Transverse colon (tissue), 4 donors: ENCODE data around the gene GTF2A1L. TPM values are rescaled to one million over a fixed set of nuclear protein-coding genes. Genes with fewer than 3 reads are reported as not detected.

Experiments
- DNase-seq: peaks from one replicate; pipeline ENCODE4 v3.0.0-alpha.2; 2019
- H3K27ac ChIP-seq, 4 donors: fragments of 200-600 bp; sonication (generic); 2 replicates each; pipeline ENCODE4 v1.5.1; 2016 to 2018; ENCODE audit warnings: inconsistent platforms in 4 of 4
- H3K27me3 ChIP-seq: fragments of 200-600 bp; sonication (generic); 2 replicates; pipeline ENCODE4 v1.5.1; 2017; ENCODE audit warnings: inconsistent platforms
- H3K36me3 ChIP-seq, 4 donors: fragments of 200-600 bp; sonication (generic); 2 replicates each; pipeline ENCODE4 v1.5.1; 2017 to 2019; ENCODE audit warnings: inconsistent platforms in 4 of 4
- H3K4me1 ChIP-seq, 4 donors: fragments of 200-600 bp; sonication (generic); 2 replicates each; pipeline ENCODE4 v1.5.1; 2017 to 2020; ENCODE audit warnings: inconsistent platforms in 4 of 4
- H3K4me3 ChIP-seq, 4 donors: fragments of 200-600 bp; sonication (generic); 1 replicate in 1 of 4; 2 replicates in 3 of 4; pipeline versions ENCODE4 v1.5.1 to v1.6.1; 2017 to 2019; ENCODE audit warnings: inconsistent platforms in 4 of 4
- H3K9me3 ChIP-seq, 2 donors: fragments of 200-600 bp; sonication (generic); 2 replicates each; pipeline ENCODE4 v1.5.1; 2017 to 2019; ENCODE audit warnings: inconsistent platforms in 2 of 2
- EP300 ChIP-seq: sonication (generic); formaldehyde crosslinking; IDR thresholded peaks from one replicate; pipeline ENCODE4 v1.6.1; 2017; ENCODE audit warnings: antibody characterized with exemption, low read depth
- POLR2A ChIP-seq: fragments of 450-650 bp; IDR thresholded peaks from one replicate; pipeline ENCODE4 v1.6.1; 2016; ENCODE audit warnings: antibody characterized with exemption, mild to moderate bottlenecking, moderate library complexity
- POLR2AphosphoS5 ChIP-seq, 3 donors: sonication (generic); formaldehyde crosslinking; IDR thresholded peaks; one replicate each; pipeline ENCODE4 v1.6.1; 2016; ENCODE audit warnings: antibody characterized with exemption in 3 of 3
- WGBS, 2 donors: methylation state at CpG; one replicate each; pipeline ENCODE4 v1.1.5; 2018; ENCODE audit warnings: low coverage in 1 of 2; 5-methylcytosine and 5-hydroxymethylcytosine counted together
- in situ Hi-C, 4 donors: fragments of 200-750 bp; cut with MboI; loops; one replicate each; pipeline versions ENCODE4 v1.15.0 to v1.15.1; 2017; ENCODE audit warnings: low sequenced_read_pairs in 3 of 4, low pct_ligation_motif_present in 1 of 4, low pct_unique_long_range_greater_than_20kb in 1 of 4
- intact Hi-C: fragments of 100-400 bp; cut with DNase I; formaldehyde crosslinking; loops from one replicate; pipeline ENCODE4 v1.15.1; 2023; ENCODE audit warnings: low total_unique reads
- total RNA-seq, 4 donors: library from RNA; depleted of rRNA; stranded (reverse); fragments of >200 nt; gene quantifications; one replicate each; pipeline ENCODE4 v1.1.0, GENCODE V29; 2016
- TF ChIP-seq, protein P1 (sequence below), 5 experiments: fragments of 200-600 bp in 3 of 5; fragments of 450-650 bp in 2 of 5; sonication (generic) in 3 of 5; IDR thresholded peaks; 1 replicate in 2 of 5; 2 replicates in 3 of 5; pipeline ENCODE4 v1.5.1; 2016 to 2017; ENCODE audit warnings: antibody characterized with exemption in 5 of 5, inconsistent platforms in 3 of 5, mild to moderate bottlenecking in 2 of 5, moderate library complexity in 1 of 5

Gene GTF2A1L
- total RNA-seq, 4 donors from 2014 or later = 1.6 to 15.2 (median 9.2) TPM; not detected in 1

DNA sequence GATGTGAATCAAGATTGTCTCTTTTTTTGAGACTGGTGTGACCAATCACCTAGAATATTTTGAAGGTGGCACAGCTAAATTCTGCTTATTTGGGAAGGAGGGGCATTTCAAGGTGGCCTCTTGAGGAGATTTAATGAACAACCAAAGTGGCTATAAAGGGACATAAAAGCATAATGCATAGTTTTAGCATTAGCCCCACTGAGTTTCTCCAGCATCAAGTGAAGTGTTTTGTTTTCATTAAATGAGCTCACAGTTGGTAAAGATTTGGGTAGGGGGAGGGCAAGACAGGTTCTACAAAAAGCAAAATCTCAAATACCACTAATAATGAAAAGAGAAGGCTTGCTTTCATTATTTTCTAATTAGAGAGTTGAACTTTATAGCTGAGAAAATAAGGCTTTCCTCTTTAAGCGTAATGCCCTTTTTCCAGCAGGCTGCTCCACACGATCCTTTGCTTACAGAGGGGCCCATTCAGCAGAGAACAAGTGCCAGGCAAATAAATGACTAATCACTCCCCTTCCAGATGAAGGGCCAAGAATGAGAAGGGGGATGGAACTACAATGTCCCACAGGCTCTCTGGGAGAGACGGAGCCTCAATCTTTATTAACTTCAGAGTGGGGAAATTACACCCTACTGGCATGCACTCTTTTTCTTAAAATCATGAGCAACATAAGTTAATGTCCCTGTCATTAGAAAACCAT, 102.0 kb downstream of the GTF2A1L start:
- WGBS, 2 donors = 72 to 78% methylated on average over 3 of the region's 3 CpGs
- Histone ChIP-seq H3K27me3 (peaks cover 9% of the 10 kb centered on the region), H3K4me1 (peaks cover 0 to 15% (median 11%) of the 10 kb centered on the region in 4 donors), H3K36me3 (no peaks in the 10 kb centered on the region), H3K9me3 (no peaks in the 10 kb centered on the region), H3K27ac (no peak overlapping the region), H3K4me3 (no peak overlapping the region)
- no peak for TF ChIP-seq POLR2AphosphoS5 (IDR thresholded peaks at IDR 0.05)
- TF ChIP-seq EP300 = no peak
- no peak for TF ChIP-seq POLR2A
- TF ChIP-seq, protein P1, sequence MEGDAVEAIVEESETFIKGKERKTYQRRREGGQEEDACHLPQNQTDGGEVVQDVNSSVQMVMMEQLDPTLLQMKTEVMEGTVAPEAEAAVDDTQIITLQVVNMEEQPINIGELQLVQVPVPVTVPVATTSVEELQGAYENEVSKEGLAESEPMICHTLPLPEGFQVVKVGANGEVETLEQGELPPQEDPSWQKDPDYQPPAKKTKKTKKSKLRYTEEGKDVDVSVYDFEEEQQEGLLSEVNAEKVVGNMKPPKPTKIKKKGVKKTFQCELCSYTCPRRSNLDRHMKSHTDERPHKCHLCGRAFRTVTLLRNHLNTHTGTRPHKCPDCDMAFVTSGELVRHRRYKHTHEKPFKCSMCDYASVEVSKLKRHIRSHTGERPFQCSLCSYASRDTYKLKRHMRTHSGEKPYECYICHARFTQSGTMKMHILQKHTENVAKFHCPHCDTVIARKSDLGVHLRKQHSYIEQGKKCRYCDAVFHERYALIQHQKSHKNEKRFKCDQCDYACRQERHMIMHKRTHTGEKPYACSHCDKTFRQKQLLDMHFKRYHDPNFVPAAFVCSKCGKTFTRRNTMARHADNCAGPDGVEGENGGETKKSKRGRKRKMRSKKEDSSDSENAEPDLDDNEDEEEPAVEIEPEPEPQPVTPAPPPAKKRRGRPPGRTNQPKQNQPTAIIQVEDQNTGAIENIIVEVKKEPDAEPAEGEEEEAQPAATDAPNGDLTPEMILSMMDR (IDR thresholded peaks at IDR 0.05) = no peak
- in situ Hi-C loops = no loop called here
- intact Hi-C loops = no loop called here
- no peak for DNase-seq

- TF ChIP-seq POLR2A (no peak), POLR2AphosphoS5 (IDR thresholded peaks at IDR 0.05) (no peak), EP300 (no peak)
- TF ChIP-seq, protein P1 (IDR thresholded peaks at IDR 0.05) = no peak
- Histone ChIP-seq H3K36me3 (no peaks in the 10 kb centered on the region), H3K4me1 (peaks cover 0 to under 1% (median 0%) of the 10 kb centered on the region in 4 donors), H3K27ac (no peak overlapping the region), H3K4me3 (no peak overlapping the region), H3K9me3 (no peaks in the 10 kb centered on the region), H3K27me3 (peaks cover 9% of the 10 kb centered on the region)
- in situ Hi-C loops (no loop called here), intact Hi-C loops (no loop called here)
- WGBS, 2 donors = 75 to 100% methylated on average over 2 of the region's 2 CpGs
- no peak for DNase-seq
Observed at GRCh38 chr2:48721158-48721557, 103.5 kb downstream of the GTF2A1L start.

DNA sequence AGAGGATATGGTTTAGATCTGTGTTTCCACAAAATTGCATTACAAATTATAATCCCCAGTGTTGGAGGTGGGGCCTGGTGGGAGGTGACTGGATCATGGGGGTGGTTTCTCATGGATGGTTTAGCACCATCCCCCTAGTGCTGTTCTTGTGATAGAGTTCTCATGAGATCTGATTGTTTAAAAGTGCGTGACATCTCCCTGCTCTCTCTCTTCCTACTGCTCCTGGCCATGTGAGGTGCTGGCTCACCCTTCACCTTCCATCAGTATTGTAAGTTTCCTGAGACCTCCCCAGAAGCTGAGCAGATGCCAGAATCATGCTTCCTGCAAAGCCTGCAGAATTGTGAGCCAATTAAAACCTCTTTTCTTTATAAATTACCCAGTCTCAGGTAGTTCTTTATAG, 104.7 kb downstream of the GTF2A1L start:
- peaks cover 9% of the 10 kb centered on the region for H3K27me3 ChIP-seq

DNA sequence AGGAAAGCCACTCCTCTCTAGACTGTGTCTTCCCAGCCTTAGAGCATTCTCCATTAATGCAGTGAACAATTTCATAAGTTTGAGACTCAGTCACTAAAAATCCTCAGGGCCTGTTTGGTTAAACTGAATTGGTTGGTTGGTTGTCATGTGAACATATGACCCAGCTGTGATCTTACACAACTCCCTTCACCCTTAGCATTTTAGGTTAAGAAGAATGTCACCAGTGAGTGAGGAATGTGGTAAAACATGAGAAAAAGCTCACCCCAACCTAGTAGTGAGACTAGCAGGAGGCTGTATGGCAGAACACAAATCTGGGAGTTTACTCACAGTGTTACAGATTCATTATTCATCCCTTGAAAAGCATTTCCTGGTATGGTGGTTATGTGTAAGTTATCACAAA, 105.5 kb downstream of the GTF2A1L start:
- Histone ChIP-seq H3K4me3 (no peak overlapping the region), H3K4me1 (no peaks in the 10 kb centered on the region), H3K27me3 (peaks cover 9% of the 10 kb centered on the region), H3K9me3 (no peaks in the 10 kb centered on the region), H3K36me3 (no peaks in the 10 kb centered on the region), H3K27ac (no peak overlapping the region)
- no peak for DNase-seq
- in situ Hi-C loops = no loop called here
- intact Hi-C loops = no loop called here
- TF ChIP-seq POLR2AphosphoS5 (IDR thresholded peaks at IDR 0.05) (no peak), POLR2A (no peak), EP300 (no peak)
- TF ChIP-seq, protein P1 (IDR thresholded peaks at IDR 0.05) = no peak

More for the DNA sequence above, 104.7 kb downstream of the GTF2A1L start:
- no peak for TF ChIP-seq EP300
- TF ChIP-seq, protein P1 (IDR thresholded peaks at IDR 0.05) = no peak
- TF ChIP-seq POLR2A = no peak
- no peak for TF ChIP-seq POLR2AphosphoS5 (IDR thresholded peaks at IDR 0.05)
- no peaks in the 10 kb centered on the region for H3K9me3 ChIP-seq
- intact Hi-C loops = no loop called here
- H3K4me3 ChIP-seq = no peak overlapping the region
- H3K36me3 ChIP-seq = no peaks in the 10 kb centered on the region
- H3K4me1 ChIP-seq = no peaks in the 10 kb centered on the region
- H3K27ac ChIP-seq = no peak overlapping the region
- no peak for DNase-seq
- 83 to 87% methylated on average over 1 of the region's 1 CpG for WGBS, 2 donors
- in situ Hi-C loops = no loop called here
